Activated CD4-positive, CD25-positive, alpha-beta regulatory T cell treated with anti-CD3 and anti-CD28 coated beads, Interleukin-2, amount 50 U/mL, for 16 hours (primary cell): ENCODE data around the gene MPPED2.

Source experiments
- DNase-seq: peaks from one replicate; pipeline ENCODE4 v3.0.0-alpha.2; 2020; ENCODE audit warnings: low read depth, low spot score

Gene MPPED2

DNA sequence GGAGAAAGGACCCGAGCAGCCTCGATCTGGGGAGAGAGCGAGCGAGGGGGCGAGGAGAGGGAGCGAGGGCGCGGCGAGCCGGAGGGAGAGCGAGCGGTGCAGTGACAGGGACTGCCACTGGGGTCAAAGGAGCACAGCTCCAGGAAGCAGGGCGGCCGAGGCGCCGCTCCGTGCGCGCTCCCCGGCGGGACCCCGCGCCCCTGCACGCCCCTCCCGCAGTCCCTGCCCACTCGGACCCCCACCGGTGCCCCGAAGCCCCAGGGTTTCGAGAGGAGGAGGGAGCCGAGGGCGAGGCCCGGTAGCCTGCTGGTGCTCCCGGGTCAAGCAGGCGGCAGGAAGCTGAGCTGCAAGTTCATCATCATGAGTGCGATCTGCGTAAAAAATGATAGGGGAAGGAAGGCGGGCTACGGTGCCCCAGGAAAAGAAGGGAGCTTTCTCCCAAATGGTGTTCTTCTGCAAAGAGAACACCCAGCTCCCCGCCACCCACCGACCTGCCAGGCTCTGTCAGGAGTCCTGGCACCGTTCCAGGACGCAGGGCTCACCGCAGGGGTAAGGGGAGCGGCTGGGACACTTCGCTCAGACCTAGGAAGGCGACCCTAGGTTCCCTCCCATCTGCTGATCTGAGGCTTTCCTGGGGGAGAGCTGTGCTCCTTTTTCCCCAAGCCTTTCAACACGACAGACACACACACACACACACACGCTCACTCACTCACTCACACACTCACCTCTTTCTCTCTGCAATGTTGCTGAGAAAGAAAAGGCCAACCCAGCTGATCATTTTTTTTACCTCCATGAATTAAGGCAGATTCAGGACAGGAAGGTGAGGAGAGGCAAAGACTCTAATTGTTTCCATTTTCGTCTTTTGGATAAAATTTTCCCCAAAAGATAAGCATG, at the start of gene MPPED2:
TSS of gene MPPED2 (minus strand) at position 103 of the 894 bp plus-strand sequence. CDS start 5,980 bp downstream, outside the sequence.
- DNase-seq: no peak

DNA sequence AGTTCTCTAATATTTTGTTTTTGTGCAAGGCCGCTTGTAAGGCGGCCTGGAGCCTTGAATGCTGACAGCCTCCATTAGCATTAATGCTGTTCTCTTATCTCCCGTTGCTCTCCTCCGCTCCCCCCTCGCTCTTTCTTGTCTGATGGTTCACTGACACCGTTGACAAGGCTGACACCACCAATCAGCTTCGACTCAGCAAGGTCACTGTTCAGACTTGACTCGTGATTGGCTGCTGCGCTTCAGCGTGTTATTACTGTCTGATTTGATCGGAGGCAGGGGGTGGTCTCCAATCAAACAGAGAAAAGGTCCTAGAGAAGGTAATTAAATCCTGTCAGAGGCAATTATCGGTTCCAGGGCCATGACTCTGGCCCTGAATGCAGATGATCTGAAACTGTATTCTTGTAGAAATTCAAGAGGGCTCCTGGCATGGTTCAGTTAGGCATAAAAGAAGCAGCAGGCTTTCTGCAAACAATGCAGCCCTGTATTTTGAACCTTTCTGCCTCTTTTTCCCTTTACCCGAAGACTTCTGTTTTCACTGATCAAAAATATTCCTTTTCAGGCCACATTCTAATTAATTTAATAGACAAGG, 49.3 kb upstream of the MPPED2 start:
- no peak for DNase-seq

- no peak for DNase-seq
Measured at GRCh38 chr11:30631148-30631547, 45.0 kb upstream of the MPPED2 start.

DNA sequence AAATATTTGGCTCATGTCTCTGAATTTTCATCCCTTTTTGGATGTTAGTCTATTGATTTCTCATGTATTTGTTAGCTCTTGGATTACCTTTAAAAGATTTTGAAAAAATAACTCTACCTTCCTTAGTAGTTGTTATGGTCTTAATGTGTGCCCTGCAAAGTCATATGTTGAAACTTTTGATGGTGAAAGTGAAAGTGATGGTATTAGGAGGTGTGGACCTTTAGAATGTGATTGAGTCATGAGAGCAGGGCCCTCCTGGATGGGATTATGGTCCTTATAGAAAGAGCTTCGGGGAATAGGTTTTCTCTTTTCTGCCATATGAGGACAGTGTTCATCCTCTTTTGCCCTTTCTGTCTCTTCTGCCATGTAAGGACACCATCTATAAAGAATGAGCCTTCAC, 33.6 kb upstream of the MPPED2 start:
- DNase-seq: no peak

- DNase-seq: no peak
Measured at GRCh38 chr11:30617762-30618161, 31.6 kb upstream of the MPPED2 start.

GRCh38 chr11:30610628-30611027, 24.5 kb upstream of the MPPED2 start:
- DNase-seq: no peak

GRCh38 chr11:30608534-30608933, 22.4 kb upstream of the MPPED2 start:
- DNase-seq: no peak

- no peak for DNase-seq
Measured at GRCh38 chr11:30605036-30605605, 19.0 kb upstream of the MPPED2 start.

DNA sequence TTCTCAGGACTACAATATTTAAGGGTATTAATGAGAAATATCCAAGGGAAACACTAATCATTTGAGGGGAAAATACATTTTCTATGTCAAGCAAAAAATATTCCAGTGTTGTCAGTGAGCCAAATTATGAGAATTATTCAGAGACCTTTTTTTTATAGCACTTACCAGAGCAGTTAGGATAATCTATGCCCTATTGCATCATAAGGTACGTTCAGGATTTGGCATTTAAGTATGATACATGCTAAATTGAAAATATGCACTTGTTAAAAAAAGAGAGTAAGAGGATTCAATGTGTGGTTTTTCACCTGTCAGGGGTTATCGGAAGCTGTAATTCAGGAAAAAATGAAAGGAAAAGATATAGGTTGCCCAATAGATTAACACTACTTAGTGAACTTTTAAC, 17.2 kb upstream of the MPPED2 start:
- DNase-seq: no peak

DNA sequence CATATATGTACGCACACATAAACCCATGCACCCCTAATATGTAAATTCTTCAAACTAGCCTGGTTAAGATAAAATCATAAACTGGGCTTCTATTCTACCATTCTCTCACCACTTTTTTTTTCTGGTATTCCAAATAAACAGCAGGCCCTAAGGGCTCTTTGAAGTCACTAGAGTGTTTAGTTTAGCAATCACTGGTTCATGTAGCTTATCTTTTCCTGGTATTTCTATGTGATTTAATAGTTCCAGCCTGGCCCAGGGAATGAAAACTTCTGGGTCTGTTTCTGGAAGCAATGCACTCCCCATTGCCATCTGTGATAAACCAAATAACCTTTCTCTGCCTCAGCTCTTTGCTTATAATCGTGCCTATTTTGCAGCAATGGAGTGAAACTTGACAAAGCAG, 10.7 kb upstream of the MPPED2 start:
- no peak for DNase-seq

- DNase-seq: no peak
Measured at GRCh38 chr11:30595934-30596333, 9.8 kb upstream of the MPPED2 start.

- no peak for DNase-seq
Measured at GRCh38 chr11:30594646-30595411, 8.7 kb upstream of the MPPED2 start.

DNA sequence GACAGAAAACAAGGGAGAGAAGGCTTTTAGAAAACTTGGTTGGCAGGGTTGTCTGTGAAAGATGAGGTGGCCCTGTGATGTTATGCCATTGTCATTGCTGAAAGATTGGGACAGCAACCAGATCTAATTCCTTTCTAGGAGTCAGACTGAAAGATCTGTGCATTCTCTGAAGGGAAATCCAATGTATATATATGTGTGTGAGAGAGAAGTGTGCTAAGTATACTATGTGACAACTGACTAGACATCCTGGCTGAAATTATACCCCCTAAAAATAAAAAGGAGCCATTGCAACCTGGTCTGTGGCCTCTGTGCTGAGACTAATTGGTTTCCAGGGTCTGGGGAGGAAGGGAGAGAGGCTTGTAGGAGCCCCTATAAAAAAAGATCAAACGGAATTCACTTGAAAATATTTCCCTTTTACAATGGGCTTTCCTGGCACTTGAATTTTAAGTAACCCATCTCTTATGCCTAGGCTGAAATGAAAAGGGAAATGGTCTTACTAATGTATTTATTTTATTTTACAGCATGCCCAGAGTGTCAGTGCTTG, 1.2 kb upstream of the MPPED2 start:
- DNase-seq: no peak

- DNase-seq: no peak
Measured at GRCh38 chr11:30585892-30586250, 282 bp downstream of the MPPED2 start.

DNA sequence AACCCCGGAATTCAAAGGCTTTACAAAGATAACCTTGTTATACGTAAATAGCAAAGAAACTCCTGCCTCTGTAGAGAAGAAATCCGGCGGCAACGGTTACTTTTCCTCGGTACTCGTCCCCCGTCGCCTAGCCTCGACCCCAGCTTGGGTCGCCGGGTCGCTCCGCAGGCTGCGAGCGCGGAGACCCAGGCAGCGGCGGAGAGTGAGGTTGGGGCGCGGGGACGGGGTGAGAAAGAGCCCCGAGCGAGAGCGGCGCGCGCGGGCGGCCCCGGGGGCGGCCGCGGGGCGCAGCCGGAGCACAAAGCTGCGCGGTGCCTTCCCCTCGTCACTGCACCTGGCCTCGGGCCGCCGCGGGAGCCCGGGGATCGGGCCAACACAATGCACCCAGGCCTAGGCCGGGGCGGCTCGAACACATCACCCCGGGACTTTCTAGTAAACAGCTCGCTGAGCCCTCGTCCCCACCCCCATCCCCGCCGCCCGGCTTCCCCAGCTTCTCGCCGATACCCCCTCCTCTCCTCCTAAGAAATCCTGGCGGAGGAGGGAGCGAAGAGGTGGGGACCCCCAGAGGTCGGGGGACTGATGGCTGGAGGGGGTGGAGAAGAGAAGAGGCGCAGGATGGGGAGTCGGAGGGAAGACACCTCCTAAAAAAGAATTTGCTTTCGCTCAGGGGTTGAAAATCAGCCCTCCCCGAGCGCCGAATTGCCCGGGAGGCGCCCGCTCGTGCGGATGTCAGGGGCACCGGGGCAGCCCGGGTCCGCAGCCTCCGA, 845 bp downstream of the MPPED2 start:
- no peak for DNase-seq

DNA sequence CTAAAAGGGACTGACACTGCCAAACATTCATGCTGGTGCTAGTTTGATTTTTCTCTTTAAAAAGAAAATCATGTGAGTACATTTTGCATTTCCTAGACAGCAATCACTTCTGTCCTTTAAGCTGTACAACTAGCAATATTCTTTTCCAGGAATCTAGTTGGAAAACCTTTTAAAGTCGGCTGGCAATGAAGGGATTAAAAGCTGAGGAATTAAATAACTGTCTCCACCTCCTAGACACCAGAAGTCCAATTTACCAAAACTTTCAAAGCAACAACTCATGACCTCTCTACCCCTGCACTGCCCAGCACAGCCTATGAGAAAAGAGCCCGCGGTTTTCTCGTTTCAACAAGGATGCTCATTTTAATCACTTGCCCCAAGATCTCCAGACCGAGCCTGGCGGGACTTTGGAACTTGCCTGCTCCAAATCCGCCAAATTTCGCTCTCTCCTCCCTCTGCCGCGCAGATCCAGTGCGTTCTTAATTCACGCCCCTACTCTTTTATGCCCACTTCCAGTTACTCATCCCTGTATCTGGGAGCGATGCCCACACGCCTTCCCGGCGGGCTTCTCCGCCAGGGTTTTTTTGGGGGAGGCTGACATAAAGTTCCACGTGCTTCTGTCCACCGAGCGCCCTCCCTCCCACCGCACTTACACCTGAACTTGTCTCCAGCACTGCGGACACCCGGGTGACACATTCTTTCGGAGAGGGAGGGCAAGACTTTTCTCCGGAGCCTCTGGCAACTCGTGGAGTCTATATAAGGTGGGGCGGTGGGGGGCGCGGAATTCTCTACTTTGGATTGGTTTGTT, 2.5 kb downstream of the MPPED2 start:
- no peak for DNase-seq

- no peak for DNase-seq
Measured at GRCh38 chr11:30582726-30583125, 3.4 kb downstream of the MPPED2 start.

GRCh38 chr11:30581675-30582074, 4.5 kb downstream of the MPPED2 start:
- DNase-seq: no peak

DNA sequence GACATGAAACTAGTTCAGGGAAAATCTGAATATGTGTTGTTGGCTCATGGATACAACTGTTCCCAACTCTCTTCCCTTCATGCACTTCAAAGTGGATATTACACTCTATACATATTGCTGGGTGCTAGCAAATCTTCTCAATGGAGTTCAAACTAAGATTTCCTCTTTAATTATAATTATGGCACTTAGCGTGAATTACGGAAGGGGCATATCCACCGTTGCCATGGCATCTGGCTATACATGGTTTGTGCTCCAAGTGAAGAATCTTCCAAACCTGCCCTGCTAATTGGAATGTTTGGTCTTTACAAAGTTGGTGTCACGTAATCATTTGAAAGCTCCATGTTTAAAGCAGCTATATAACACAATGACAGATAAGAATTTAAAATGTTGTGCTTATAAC, 5.6 kb downstream of the MPPED2 start:
- no peak for DNase-seq
